ENCODE measurements around the gene MACROH2A2. TPM values are rescaled to one million over a fixed set of nuclear protein-coding genes. Genes with fewer than 3 reads are reported as not detected.

MACROH2A2 gene
- total and polyA plus RNA-seq, 2 of the 13 experiments (the other 11 are each of a cell fraction or from before 2014, with no cell fraction given): 9.8 to 43.1 TPM

- TF ChIP-seq NR0B2 (CRISPR knock-in tag; IDR thresholded peaks at IDR 0.05): no peak
- no peak for TF ChIP-seq TSC22D2 (CRISPR knock-in tag; IDR thresholded peaks at IDR 0.05; ENCODE audit: borderline replicate concordance)
- TF ChIP-seq SIX1 (CRISPR knock-in tag; IDR thresholded peaks at IDR 0.05; ENCODE audit: borderline replicate concordance): 0 out of 2 replicates have a peak, but pooled peaks have one; percentile 2
- TF ChIP-seq NFE2L1 (CRISPR knock-in tag; IDR thresholded peaks at IDR 0.05; ENCODE audit: borderline replicate concordance): no peak
- TF ChIP-seq ZNF580 (CRISPR knock-in tag; IDR thresholded peaks at IDR 0.05; ENCODE audit: borderline replicate concordance, low read depth): peak; percentile 74; the same call in 1 of the 2 replicates
- peak; percentile 57 for TF ChIP-seq GABPB1 (CRISPR knock-in tag; IDR thresholded peaks at IDR 0.05)
- TF ChIP-seq ZNF501 (CRISPR knock-in tag; IDR thresholded peaks at IDR 0.05): no peak; the same call in 1 of the 2 replicates
- 0 out of 2 replicates have a peak, but pooled peaks have one; percentile 31 for TF ChIP-seq ZNF776 (CRISPR knock-in tag; IDR thresholded peaks at IDR 0.05)
- TF ChIP-seq ATM (IDR thresholded peaks at IDR 0.05; ENCODE audit: borderline replicate concordance): no peak
- TF ChIP-seq ZBTB42 (CRISPR knock-in tag; IDR thresholded peaks at IDR 0.05): no peak
- peak; percentile 89 for TF ChIP-seq POGZ (CRISPR knock-in tag; IDR thresholded peaks at IDR 0.05)
- no peak for TF ChIP-seq NFRKB (IDR thresholded peaks at IDR 0.05)
- TF ChIP-seq NFE2L2 (IDR thresholded peaks at IDR 0.05; ENCODE audit: low read length): no peak
- TF ChIP-seq FOSL2 (CRISPR knock-in tag; IDR thresholded peaks at IDR 0.05): peak; percentile 92
- peak; percentile 93 to 96 for TF ChIP-seq POLR2A (IDR thresholded peaks at IDR 0.05; ENCODE audit: insufficient read depth in 1 of 2, low read depth in 2 of 2, low read length in 2 of 2)
- no peak; the same call in 1 of the 2 replicates for TF ChIP-seq SAFB2 (CRISPR knock-in tag; IDR thresholded peaks at IDR 0.05; ENCODE audit: borderline replicate concordance, low read depth)
- no peak for TF ChIP-seq ZKSCAN8 (CRISPR knock-in tag; IDR thresholded peaks at IDR 0.05; ENCODE audit: borderline replicate concordance)
- 0 out of 2 replicates have a peak, but pooled peaks have one; percentile 25 for TF ChIP-seq THRA (CRISPR knock-in tag; IDR thresholded peaks at IDR 0.05; ENCODE audit: borderline replicate concordance)
- TF ChIP-seq MAFG (CRISPR knock-in tag; IDR thresholded peaks at IDR 0.05): no peak
- no peak for TF ChIP-seq ZNF10 (CRISPR knock-in tag; IDR thresholded peaks at IDR 0.05; ENCODE audit: borderline replicate concordance, low read depth)
- peak; percentile 26; the same call in 1 of the 2 replicates for TF ChIP-seq ZNF333 (CRISPR knock-in tag; IDR thresholded peaks at IDR 0.05; ENCODE audit: borderline replicate concordance)
- no peak for TF ChIP-seq CBFB (CRISPR knock-in tag; IDR thresholded peaks at IDR 0.05)
- peak; percentile 76; the same call in 1 of the 2 replicates for TF ChIP-seq ZNF775 (CRISPR knock-in tag; IDR thresholded peaks at IDR 0.05; ENCODE audit: borderline replicate concordance)
- no peak for TF ChIP-seq HOXD1 (CRISPR knock-in tag; IDR thresholded peaks at IDR 0.05)
- TF ChIP-seq HBP1 (CRISPR knock-in tag; IDR thresholded peaks at IDR 0.05; ENCODE audit: low read depth): no peak
- no peak for TF ChIP-seq MZF1 (CRISPR knock-in tag; IDR thresholded peaks at IDR 0.05; ENCODE audit: borderline replicate concordance)
- TF ChIP-seq ZNF431 (CRISPR knock-in tag; IDR thresholded peaks at IDR 0.05; ENCODE audit: borderline replicate concordance, low read depth): no peak; the same call in 1 of the 2 replicates
- peak; percentile 70 for TF ChIP-seq SALL1 (CRISPR knock-in tag; IDR thresholded peaks at IDR 0.05)
- no peak for TF ChIP-seq HMGA1 (CRISPR knock-in tag; conservative IDR thresholded peaks at IDR 0.05)
Observed at GRCh38 chr10:70146489-70147258, 94.0 kb downstream of the MACROH2A2 start, which contains the start of gene TYSND1 (continued).
